ENCODE results near the gene RBP3.

DNA sequence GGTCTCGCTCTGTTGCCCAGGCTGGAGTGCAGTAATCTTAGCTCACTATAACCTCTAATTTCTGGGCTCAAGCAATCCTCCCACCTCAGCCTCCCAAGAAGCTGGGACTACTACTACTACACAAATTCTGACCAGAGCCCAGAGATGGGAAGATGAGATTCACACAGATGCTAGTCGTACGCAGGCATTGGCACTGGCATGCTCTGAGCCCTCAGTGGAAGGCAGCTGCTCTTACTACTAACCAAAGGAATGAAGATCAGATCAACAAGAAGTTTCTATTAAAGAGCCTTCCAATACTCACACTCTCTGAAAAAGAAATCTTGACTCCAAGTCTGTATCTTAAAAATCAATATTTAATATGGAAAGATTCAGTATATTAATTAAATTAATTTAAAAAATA lies 15.2 kb upstream of the RBP3 start:
- TF ChIP-seq CTCF (IDR thresholded peaks at IDR 0.05) = no peak
- no peak for TF ChIP-seq POLR2A (IDR thresholded peaks at IDR 0.05)
